CD4-positive, alpha-beta T cell (primary cell): ENCODE measurements around the gene ARID1B. TPM values are rescaled to one million over a fixed set of nuclear protein-coding genes. Genes with fewer than 3 reads are reported as not detected.

ENCODE experiments used
- ATAC-seq: fragments of 200-7000 bp; cut with Tn5 transposase; one replicate; pipeline ENCODE4 v1.10.0; 2022; ENCODE audit warnings: mild to moderate bottlenecking; ENCODE audit not compliant: poor library complexity
- CTCF ChIA-PET: fragments of 350-600 bp; sonication (Branson Sonifier 250); formaldehyde crosslinking; loops from one replicate; lab custom pipeline; 2021; ENCODE audit warnings: antibody characterized with exemption, inconsistent platforms; lab: Charles Lee
- POLR2A ChIA-PET: fragments of 350-600 bp; sonication (Branson Sonifier 250); formaldehyde crosslinking; loops from one replicate; lab custom pipeline; 2021; ENCODE audit warnings: antibody characterized with exemption, inconsistent platforms; lab: Charles Lee
- DNase-seq, 14 experiments: peaks; one replicate each; pipeline ENCODE4 v3.0.0-alpha.2; 2013 to 2020; ENCODE audit warnings: mixed read lengths in 2 of 14
- H3K27ac ChIP-seq, 2 donors: one replicate each; pipeline versions ENCODE4 v1.5.1 to v1.7.0; 2013; ENCODE audit warnings: low read length in 2 of 2, low read depth in 1 of 2, mild to moderate bottlenecking in 1 of 2
- H3K27me3 ChIP-seq, 2 experiments: 1 replicate in 1 of 2; 2 replicates in 1 of 2; pipeline versions ENCODE4 v1.6.1 to v1.7.0; 2013; ENCODE audit warnings: low read length in 2 of 2, control low read depth in 1 of 2, mild to moderate bottlenecking in 1 of 2, moderate library complexity in 1 of 2; ENCODE audit not compliant: insufficient read depth in 2 of 2, control insufficient read depth in 1 of 2
- H3K36me3 ChIP-seq: one replicate; pipeline ENCODE4 v1.6.1; 2013; ENCODE audit warnings: low read length, control low read depth; ENCODE audit not compliant: insufficient read depth
- H3K4me1 ChIP-seq: one replicate; pipeline ENCODE4 v1.6.1; 2013; ENCODE audit warnings: low read length, control low read depth; ENCODE audit not compliant: insufficient read depth
- H3K4me3 ChIP-seq: one replicate; pipeline ENCODE4 v1.5.1; 2013; ENCODE audit warnings: mild to moderate bottlenecking, low read length, moderate library complexity
- H3K9me3 ChIP-seq, 2 experiments: 1 replicate in 1 of 2; 2 replicates in 1 of 2; pipeline versions ENCODE4 v1.6.1 to v1.7.0; 2013; ENCODE audit warnings: low read length in 2 of 2, mild to moderate bottlenecking in 2 of 2, control low read depth in 1 of 2, moderate library complexity in 1 of 2; ENCODE audit not compliant: control insufficient read depth in 1 of 2, insufficient read depth in 1 of 2
- H3K27ac Mint-ChIP-seq: one replicate; pipeline ENCODE4 v1.8.0; 2020; ENCODE audit warnings: mixed read lengths
- H3K27me3 Mint-ChIP-seq: one replicate; pipeline ENCODE4 v1.8.0; 2021; ENCODE audit warnings: mixed read lengths
- H3K36me3 Mint-ChIP-seq: one replicate; pipeline ENCODE4 v1.8.0; 2021; ENCODE audit warnings: low read depth, mixed read lengths
- H3K4me1 Mint-ChIP-seq: one replicate; pipeline ENCODE4 v1.8.0; 2021; ENCODE audit warnings: low read depth, mixed read lengths
- H3K4me3 Mint-ChIP-seq: one replicate; pipeline ENCODE4 v1.8.0; 2020; ENCODE audit warnings: mild to moderate bottlenecking, mixed read lengths
- H3K9me3 Mint-ChIP-seq: one replicate; pipeline ENCODE4 v1.8.0; 2020; ENCODE audit warnings: mixed read lengths
- CTCF ChIP-seq: fragments of 200-600 bp; IDR thresholded peaks from one replicate; pipeline ENCODE4 v1.8.0; 2022; ENCODE audit warnings: antibody characterized with exemption, mild to moderate bottlenecking
- intact Hi-C, 2 experiments: fragments of 100-400 bp; cut with DNase I in 1 of 2; cut with micrococcal nuclease in 1 of 2; formaldehyde crosslinking; loops; one replicate each; pipeline versions ENCODE4 v1.15.1 to v1.9.0; 2023 to 2025; cut with DNase I, micrococcal nuclease
- total RNA-seq, 174 experiments: library from RNA in 2 of 174; stranded (reverse) in 2 of 174; gene quantifications; one replicate each; pipeline ENCODE4 v1.2.3 and lab custom pipeline; 2021 to 2026

The ARID1B gene
- total RNA-seq, 2 experiments from 2014 or later, result 120 to 125 TPM

GRCh38 chr6:157163434-157164159 lies 386.4 kb downstream of the ARID1B start:
- no peak for TF ChIP-seq CTCF
- Histone ChIP-seq H3K4me1 (no peaks in the 10 kb centered on the region), H3K9me3 (no peaks in the 10 kb centered on the region), H3K27ac (no peak overlapping the region), H3K27me3 (no peaks in the 10 kb centered on the region), H3K36me3 (peaks cover 32% of the 10 kb centered on the region), H3K4me3 (no peak overlapping the region)
- ChIA-PET CTCF (no interaction called here), POLR2A (no interaction called here)
- Mint-ChIP-seq H3K4me3 (no peak overlapping the region), H3K27me3 (no peaks in the 10 kb centered on the region), H3K36me3 (peaks cover 52% of the 10 kb centered on the region), H3K27ac (no peak overlapping the region), H3K9me3 (no peaks in the 10 kb centered on the region), H3K4me1 (no peaks in the 10 kb centered on the region)
- ATAC-seq, result no peak
- intact Hi-C loops, result no loop called here
- no peak for DNase-seq

GRCh38 chr6:157164972-157165371 lies 387.8 kb downstream of the ARID1B start:
- Mint-ChIP-seq H3K27me3 (no peaks in the 10 kb centered on the region), H3K4me3 (no peak overlapping the region), H3K27ac (no peak overlapping the region), H3K36me3 (peaks cover 42% of the 10 kb centered on the region), H3K4me1 (no peaks in the 10 kb centered on the region), H3K9me3 (no peaks in the 10 kb centered on the region)
- Histone ChIP-seq H3K27ac (no peak overlapping the region), H3K9me3 (no peaks in the 10 kb centered on the region), H3K27me3 (no peaks in the 10 kb centered on the region), H3K4me3 (no peak overlapping the region), H3K36me3 (peaks cover 29% of the 10 kb centered on the region), H3K4me1 (no peaks in the 10 kb centered on the region)
- TF ChIP-seq CTCF, result no peak
- intact Hi-C loops, result no loop called here
- CTCF ChIA-PET, result interaction anchor here (0.6 kb wide), 1 partner anchor 380 kb away, joined by 3 read pairs; no protein-coding TSS in a partner anchor
- ATAC-seq, result no peak
- POLR2A ChIA-PET, result interaction anchor here (0.5 kb wide), 1 partner anchor 449 kb away, joined by 3 read pairs; no protein-coding TSS in a partner anchor
- DNase-seq, result no peak

- ChIA-PET CTCF (no interaction called here), POLR2A (no interaction called here)
- DNase-seq (no peak), ATAC-seq (no peak)
- Histone ChIP-seq H3K9me3 (no peaks in the 10 kb centered on the region), H3K27ac (no peak overlapping the region), H3K4me1 (no peaks in the 10 kb centered on the region), H3K36me3 (peaks cover 30% of the 10 kb centered on the region), H3K27me3 (no peaks in the 10 kb centered on the region), H3K4me3 (no peak overlapping the region)
- H3K4me1 Mint-ChIP-seq, result no peaks in the 10 kb centered on the region
- TF ChIP-seq CTCF, result no peak
- no peaks in the 10 kb centered on the region for H3K27me3 Mint-ChIP-seq
- intact Hi-C loops, result no loop called here
- H3K4me3 Mint-ChIP-seq, result no peak overlapping the region
- H3K36me3 Mint-ChIP-seq, result peaks cover 41% of the 10 kb centered on the region
- no peak overlapping the region for H3K27ac Mint-ChIP-seq
- H3K9me3 Mint-ChIP-seq, result no peaks in the 10 kb centered on the region
Observed at GRCh38 chr6:157166784-157167183, 389.6 kb downstream of the ARID1B start.
